Right atrium auricular region (tissue), 2 donors: ENCODE data around the gene TFF1. TPM values are rescaled to one million over a fixed set of nuclear protein-coding genes. Genes with fewer than 3 reads are reported as not detected.

Source experiments
- DNase-seq: peaks from one replicate; pipeline ENCODE4 v3.0.0-alpha.2; 2019; ENCODE audit warnings: low spot score
- H3K27ac ChIP-seq, 2 donors: fragments of 200-600 bp; sonication (generic); 1 replicate in 1 of 2; 2 replicates in 1 of 2; pipeline ENCODE4 v1.5.1; 2016 to 2019
- H3K27me3 ChIP-seq, 2 donors: fragments of 200-600 bp; sonication (generic); one replicate each; pipeline versions ENCODE4 v1.5.1 to v1.6.0; 2017 to 2019
- H3K36me3 ChIP-seq: fragments of 200-600 bp; sonication (generic); one replicate; pipeline ENCODE4 v1.5.1; 2016
- H3K4me1 ChIP-seq, 2 donors: fragments of 200-600 bp; sonication (generic); one replicate each; pipeline versions ENCODE4 v1.5.1 to v1.6.0; 2017 to 2019
- H3K4me3 ChIP-seq, 2 donors: fragments of 200-600 bp; sonication (generic); 1 replicate in 1 of 2; 2 replicates in 1 of 2; pipeline ENCODE4 v1.5.1; 2017 to 2019; ENCODE audit warnings: mild to moderate bottlenecking in 1 of 2, moderate library complexity in 1 of 2
- H3K9me3 ChIP-seq, 2 donors: fragments of 200-600 bp; sonication (generic); one replicate each; pipeline ENCODE4 v1.5.1; 2019
- total RNA-seq, 2 donors: library from RNA; depleted of rRNA; stranded (reverse); fragments of >200 nt; gene quantifications; one replicate each; pipeline ENCODE4 v1.1.0, GENCODE V29; 2016
- TF ChIP-seq, protein P1 (sequence below), 2 donors: fragments of 200-600 bp; sonication (generic); IDR thresholded peaks; one replicate each; pipeline ENCODE4 v1.5.1; 2019; ENCODE audit warnings: antibody characterized with exemption in 2 of 2

TFF1 gene
- total RNA-seq, 2 donors from 2014 or later: not detected

DNA sequence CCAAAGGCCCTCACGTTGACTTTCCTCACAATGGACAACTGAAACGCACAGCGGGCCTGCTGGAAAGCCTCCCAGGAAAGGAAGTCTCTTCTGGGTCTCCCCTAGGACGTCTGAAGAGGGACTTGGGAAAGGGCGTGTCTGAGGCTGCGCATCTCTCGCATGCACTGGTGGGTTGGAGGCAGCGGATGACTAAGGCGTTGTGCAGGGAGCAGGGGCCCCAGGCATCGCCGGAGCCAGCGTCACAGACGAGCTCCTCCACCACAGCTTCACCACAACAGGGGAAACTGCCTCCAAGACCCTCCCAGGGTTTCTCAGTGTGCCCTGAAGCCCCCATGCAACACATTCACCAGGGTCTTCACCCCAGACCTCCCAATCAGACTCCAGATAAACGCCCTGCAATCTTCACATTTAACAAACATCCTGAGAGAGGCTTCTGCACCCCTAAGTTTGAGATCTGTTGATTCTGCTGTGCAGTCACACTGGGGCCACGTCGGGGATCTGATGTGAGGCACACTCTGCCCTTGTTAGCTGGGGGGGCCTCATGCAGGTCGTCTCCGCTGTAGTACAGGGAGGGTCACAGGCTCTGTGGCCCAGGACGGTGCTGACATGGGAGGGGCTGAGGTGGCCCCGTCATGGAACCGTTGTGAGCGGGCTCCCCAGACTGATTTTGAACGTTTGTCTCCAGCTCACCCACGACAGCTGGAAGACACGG lies 7.0 kb upstream of the TFF1 start:
- H3K4me1 ChIP-seq: no peaks in the 10 kb centered on the region
- no peaks in the 10 kb centered on the region for H3K9me3 ChIP-seq
- H3K4me3 ChIP-seq: no peak overlapping the region
- H3K27ac ChIP-seq: no peak overlapping the region
- H3K36me3 ChIP-seq: no peaks in the 10 kb centered on the region
- no peak for DNase-seq
- H3K27me3 ChIP-seq: no peaks in the 10 kb centered on the region
- TF ChIP-seq, protein P1, sequence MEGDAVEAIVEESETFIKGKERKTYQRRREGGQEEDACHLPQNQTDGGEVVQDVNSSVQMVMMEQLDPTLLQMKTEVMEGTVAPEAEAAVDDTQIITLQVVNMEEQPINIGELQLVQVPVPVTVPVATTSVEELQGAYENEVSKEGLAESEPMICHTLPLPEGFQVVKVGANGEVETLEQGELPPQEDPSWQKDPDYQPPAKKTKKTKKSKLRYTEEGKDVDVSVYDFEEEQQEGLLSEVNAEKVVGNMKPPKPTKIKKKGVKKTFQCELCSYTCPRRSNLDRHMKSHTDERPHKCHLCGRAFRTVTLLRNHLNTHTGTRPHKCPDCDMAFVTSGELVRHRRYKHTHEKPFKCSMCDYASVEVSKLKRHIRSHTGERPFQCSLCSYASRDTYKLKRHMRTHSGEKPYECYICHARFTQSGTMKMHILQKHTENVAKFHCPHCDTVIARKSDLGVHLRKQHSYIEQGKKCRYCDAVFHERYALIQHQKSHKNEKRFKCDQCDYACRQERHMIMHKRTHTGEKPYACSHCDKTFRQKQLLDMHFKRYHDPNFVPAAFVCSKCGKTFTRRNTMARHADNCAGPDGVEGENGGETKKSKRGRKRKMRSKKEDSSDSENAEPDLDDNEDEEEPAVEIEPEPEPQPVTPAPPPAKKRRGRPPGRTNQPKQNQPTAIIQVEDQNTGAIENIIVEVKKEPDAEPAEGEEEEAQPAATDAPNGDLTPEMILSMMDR (IDR thresholded peaks at IDR 0.05): no peak

DNA sequence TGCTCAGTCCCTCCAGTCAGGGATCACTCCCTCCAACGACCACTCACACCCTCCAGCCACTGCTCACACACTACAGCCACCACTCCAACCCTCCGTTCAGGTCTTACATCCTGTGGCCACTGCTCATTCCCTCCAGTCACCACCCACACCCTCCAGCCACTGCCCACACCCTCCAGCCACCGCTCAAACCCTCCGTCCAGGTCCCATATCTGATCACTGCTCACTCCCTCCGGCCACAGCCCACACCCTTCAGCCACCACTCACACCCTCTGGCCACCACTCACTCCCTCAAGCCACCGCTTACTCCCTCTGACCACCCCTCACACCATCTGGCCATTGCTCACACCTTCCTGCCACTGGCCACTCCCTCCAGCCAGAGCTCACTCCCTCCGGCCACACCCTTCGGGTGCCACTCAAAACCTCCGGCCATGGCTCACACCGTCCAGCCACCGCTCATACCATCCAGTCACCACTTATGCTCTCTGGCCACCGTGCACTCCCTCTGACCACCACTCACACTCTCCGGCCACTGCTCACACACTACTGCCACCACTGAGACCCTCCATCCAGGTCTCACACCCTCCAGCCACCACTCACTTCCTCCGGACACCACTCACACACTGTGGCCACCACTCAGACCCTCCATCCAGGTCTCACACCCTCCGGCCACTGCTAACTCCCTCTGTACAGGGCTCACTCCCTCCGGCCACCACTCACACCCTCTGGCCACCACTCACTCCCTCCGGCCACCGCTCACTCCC lies 4.7 kb upstream of the TFF1 start:
- no peaks in the 10 kb centered on the region for H3K27me3 ChIP-seq
- no peak overlapping the region for H3K4me3 ChIP-seq
- H3K36me3 ChIP-seq: no peaks in the 10 kb centered on the region
- TF ChIP-seq, protein P1 (IDR thresholded peaks at IDR 0.05): no peak
- H3K27ac ChIP-seq: no peak overlapping the region
- no peaks in the 10 kb centered on the region for H3K9me3 ChIP-seq
- no peak for DNase-seq
- no peaks in the 10 kb centered on the region for H3K4me1 ChIP-seq

DNA sequence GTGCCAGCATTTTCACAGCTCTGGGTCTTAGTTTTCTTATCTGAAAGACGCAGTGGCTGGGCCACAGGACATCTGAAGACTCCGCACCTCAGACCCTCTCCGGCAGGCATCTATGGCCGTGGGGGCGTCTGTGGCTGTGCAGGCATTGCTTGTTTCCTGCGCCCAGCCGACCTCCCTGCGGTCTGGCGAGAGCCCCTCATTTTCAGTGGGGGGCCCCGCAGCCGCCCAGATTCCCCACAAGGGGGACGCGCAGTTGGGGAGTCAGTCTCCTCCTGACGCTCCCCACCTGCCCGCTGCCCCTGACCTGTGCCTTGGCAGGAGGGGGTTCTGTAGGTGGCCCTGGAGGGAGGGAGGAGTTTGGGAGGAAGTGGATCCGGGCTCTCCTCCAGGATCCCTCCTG lies 3.5 kb upstream of the TFF1 start:
- H3K9me3 ChIP-seq: no peaks in the 10 kb centered on the region
- H3K36me3 ChIP-seq: no peaks in the 10 kb centered on the region
- DNase-seq: no peak
- TF ChIP-seq, protein P1 (IDR thresholded peaks at IDR 0.05): no peak
- no peaks in the 10 kb centered on the region for H3K4me1 ChIP-seq
- H3K4me3 ChIP-seq: no peak overlapping the region
- no peaks in the 10 kb centered on the region for H3K27me3 ChIP-seq
- H3K27ac ChIP-seq: no peak overlapping the region

DNA sequence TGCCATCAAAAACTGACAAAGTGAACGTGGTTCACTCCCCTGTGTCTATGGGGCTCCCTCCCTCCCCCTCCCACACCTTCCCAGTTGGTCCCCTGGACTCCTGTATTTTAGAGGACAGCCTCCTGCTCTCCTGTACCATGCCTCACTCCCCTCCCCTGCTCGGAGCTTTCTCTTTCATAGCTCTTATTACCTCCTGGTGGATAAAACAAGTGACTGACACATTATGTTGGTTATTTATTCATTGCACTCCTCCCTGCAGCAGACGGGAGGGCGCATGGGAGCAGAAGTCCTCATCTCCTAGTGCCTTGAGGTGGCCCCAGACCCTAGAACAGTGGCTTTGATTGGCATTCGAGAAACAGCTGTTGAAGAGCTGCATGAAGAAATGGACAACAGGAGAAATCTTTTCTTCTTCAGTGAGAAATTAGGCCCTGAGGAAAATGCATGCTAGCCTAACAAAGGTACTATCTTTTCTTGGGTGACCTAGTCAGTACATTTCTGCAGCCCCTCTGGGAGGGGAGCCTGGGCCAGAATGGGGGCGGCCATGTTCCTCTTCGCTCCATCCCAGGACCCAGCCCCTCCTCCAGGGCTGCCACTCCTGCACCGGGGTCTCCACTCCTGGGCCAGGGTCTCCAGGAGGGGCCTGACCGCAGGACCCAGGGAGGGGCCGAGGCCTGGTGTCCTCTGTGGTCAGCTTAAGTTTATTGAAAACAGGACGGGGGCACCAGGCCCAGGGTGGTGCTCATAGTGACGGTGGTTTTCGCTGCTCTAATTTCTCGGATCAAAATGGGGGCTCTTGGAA lies 1.2 kb upstream of the TFF1 start:
- no peaks in the 10 kb centered on the region for H3K4me1 ChIP-seq
- TF ChIP-seq, protein P1 (IDR thresholded peaks at IDR 0.05): no peak
- H3K4me3 ChIP-seq: no peak overlapping the region
- no peak for DNase-seq
- H3K36me3 ChIP-seq: no peaks in the 10 kb centered on the region
- H3K27ac ChIP-seq: no peak overlapping the region
- no peaks in the 10 kb centered on the region for H3K27me3 ChIP-seq
- no peaks in the 10 kb centered on the region for H3K9me3 ChIP-seq

DNA sequence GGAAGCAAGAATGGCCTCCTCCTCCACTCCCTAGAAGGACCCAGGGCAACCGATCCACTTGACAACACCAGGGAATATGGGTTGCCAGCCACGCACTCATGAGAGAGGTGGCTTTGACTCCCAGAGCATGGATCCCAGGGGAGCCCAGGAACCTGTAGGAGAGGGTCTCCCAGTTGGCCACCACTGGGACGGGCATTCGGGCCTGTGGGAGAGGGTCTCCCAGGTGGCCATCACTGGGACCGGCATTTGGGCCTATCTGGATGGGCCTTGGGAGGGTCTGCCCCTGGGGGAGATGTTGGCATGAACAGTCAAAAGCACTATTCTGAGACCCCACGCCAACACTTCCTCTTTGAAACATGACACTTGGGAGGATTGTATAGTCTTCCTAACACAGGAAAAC lies 565 bp downstream of the TFF1 start:
- Histone ChIP-seq H3K27ac (no peak overlapping the region), H3K4me3 (no peak overlapping the region), H3K4me1 (no peaks in the 10 kb centered on the region), H3K36me3 (no peaks in the 10 kb centered on the region), H3K27me3 (no peaks in the 10 kb centered on the region), H3K9me3 (no peaks in the 10 kb centered on the region)
- no peak for DNase-seq
- TF ChIP-seq, protein P1 (IDR thresholded peaks at IDR 0.05): no peak
